ENCODE results near the gene HAPLN3.

- TF ChIP-seq SUZ12 (IDR thresholded peaks at IDR 0.05): no peak
- TF ChIP-seq FOXM1 (IDR thresholded peaks at IDR 0.05; ENCODE audit: borderline replicate concordance): no peak
- no peak for TF ChIP-seq FOXA1 (IDR thresholded peaks at IDR 0.05)
- TF ChIP-seq ZNF384 (IDR thresholded peaks at IDR 0.05): no peak
- TF ChIP-seq SP1 (IDR thresholded peaks at IDR 0.05): no peak
Measured at GRCh38 chr15:88877906-88878305, 17.4 kb downstream of the HAPLN3 start.
